WI38 (cell line): ENCODE measurements around the gene DRICH1.
"Not testable (repeated sequence)": the region's sequence is repeated elsewhere in the genome, so short reads cannot be mapped to it uniquely, and the experiment has no call there.

Source experiments
- H3K4me3 ChIP-seq: 2 replicates; pipeline ENCODE4 v1.5.1; 2011; ENCODE audit warnings: low read depth, mild to moderate bottlenecking, control low read depth, low read length
- TF ChIP-seq, protein P1 (sequence below): IDR thresholded peaks from 2 replicates; pipeline ENCODE4 v1.5.1; 2012; ENCODE audit warnings: low read depth, mild to moderate bottlenecking, control low read depth, low read length

The DRICH1 gene

DNA sequence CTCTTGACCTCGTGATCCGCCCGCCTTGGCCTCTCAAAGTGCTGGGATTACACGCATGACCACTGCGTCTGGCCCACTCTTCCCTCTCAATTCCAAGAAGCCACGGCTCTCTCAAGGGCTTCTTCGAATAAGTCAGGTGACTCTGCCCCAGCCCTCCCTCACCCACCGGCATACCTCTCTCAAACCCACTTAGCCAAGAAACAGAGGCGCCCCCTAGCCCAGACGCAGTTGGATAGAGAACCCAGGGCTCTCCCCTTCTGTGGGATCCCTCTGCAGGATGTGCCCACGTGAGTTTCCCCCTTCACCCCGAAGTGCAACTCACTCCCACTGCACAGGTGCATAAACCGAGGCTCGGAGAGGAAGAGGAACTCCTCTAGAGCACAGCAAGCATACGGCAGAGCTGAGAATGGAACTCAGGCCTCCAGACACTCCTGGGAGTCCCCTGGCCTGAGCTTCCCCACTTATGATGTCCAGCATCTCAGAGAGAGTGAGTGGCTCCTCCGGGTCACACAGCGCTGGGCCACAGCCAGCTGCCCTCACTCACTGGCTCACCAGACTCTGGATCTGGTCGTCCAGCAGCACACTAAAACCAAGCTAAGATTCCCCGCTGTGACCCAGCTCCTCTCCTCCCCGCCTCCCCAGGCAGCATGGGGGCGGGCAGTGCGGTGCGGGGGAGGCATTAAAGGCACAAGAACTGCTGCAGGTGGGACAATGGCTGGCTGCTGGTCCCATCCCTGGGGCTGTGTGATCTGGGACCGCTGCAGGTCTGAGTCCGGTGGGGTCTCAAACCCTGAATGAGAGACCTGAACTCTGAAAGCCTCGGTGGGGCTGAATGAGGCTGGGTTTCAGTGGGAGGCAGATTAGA is 41.9 kb upstream of the DRICH1 start:
- no peak overlapping the region for H3K4me3 ChIP-seq
- TF ChIP-seq, protein P1, sequence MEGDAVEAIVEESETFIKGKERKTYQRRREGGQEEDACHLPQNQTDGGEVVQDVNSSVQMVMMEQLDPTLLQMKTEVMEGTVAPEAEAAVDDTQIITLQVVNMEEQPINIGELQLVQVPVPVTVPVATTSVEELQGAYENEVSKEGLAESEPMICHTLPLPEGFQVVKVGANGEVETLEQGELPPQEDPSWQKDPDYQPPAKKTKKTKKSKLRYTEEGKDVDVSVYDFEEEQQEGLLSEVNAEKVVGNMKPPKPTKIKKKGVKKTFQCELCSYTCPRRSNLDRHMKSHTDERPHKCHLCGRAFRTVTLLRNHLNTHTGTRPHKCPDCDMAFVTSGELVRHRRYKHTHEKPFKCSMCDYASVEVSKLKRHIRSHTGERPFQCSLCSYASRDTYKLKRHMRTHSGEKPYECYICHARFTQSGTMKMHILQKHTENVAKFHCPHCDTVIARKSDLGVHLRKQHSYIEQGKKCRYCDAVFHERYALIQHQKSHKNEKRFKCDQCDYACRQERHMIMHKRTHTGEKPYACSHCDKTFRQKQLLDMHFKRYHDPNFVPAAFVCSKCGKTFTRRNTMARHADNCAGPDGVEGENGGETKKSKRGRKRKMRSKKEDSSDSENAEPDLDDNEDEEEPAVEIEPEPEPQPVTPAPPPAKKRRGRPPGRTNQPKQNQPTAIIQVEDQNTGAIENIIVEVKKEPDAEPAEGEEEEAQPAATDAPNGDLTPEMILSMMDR: no peak

DNA sequence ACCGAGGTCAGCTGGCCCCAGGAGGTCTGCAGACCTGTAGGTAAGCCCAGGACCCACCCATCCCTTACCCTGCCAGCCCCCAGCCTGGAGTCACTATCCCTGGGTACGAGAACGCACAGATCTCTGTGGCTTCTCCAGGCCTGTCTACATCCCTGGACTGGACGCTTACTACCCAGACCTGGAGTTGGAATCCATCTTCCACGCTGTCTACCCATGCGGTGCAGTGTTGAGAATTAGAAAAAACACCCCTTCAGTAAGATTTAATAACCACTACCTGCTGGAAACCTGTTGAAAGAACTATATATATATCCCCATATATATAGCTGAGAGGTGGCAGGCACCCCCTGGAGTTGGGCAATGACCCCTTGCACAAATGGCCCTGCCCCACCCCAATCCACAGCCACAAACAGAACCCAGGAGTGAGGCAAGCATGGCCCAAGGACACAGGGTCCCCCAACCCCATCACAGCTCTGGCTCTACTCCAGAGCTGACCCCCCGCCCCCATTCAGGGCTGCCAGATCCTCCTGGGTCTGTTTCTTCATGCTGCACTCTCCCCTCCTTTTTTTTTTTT is 41.0 kb upstream of the DRICH1 start:
- TF ChIP-seq, protein P1: no peak
- H3K4me3 ChIP-seq: no peak overlapping the region

DNA sequence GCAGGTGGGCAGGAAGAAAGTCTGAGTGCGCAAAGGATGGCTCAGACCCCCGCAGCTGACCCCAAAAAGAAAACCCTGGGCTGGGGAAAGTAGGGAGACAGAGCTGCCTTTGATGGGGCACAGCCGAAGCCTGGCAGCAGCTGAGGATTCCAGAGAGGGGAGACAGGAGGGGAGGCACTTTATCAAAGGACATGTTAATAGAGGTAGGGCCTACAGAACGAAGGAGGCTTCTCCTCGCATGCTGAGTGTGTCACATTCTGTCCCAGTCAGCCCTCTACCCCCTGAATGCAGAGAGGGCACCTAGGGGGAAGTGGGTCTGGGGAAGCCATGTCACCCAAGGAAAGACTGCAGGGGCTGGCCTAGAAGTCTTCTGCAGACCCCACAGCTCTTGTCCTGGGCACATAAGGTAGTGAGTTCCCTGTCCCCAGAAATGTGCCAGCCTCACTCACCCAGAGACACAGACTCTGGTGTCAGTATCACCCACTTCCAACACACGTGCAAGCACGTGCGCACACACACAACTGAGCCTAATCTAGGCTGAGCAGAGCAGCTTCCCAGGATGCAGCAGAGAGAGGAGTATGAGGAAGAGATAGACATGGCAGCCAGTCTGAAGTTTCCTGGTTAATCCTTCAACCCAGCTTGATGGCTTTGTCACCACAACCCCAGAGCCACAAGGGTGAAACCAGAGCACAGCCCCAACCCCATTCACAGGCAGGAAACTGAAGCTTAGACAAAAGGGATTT is 40.4 kb upstream of the DRICH1 start:
- H3K4me3 ChIP-seq: not testable (repeated sequence)

DNA sequence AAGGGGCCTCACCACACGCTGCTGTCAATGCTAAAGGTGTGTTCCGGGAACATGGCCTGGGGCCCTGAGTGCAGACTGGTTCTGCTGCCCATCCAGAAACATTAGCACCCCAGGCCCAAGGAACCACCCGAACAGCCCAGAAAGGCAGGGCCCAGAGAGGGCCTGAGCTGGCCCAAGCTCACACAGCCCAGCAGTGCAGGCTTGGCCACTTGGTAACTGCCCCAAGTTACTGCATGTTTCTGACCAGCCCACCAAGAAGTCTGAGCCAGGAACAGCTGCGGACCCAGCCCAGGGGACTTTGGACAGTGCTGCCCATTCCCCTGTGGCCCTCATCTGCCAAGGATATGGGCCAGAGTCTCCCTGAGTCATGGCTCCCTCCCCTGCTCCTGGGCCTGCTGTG is 39.3 kb upstream of the DRICH1 start:
- not testable (repeated sequence) for H3K4me3 ChIP-seq

DNA sequence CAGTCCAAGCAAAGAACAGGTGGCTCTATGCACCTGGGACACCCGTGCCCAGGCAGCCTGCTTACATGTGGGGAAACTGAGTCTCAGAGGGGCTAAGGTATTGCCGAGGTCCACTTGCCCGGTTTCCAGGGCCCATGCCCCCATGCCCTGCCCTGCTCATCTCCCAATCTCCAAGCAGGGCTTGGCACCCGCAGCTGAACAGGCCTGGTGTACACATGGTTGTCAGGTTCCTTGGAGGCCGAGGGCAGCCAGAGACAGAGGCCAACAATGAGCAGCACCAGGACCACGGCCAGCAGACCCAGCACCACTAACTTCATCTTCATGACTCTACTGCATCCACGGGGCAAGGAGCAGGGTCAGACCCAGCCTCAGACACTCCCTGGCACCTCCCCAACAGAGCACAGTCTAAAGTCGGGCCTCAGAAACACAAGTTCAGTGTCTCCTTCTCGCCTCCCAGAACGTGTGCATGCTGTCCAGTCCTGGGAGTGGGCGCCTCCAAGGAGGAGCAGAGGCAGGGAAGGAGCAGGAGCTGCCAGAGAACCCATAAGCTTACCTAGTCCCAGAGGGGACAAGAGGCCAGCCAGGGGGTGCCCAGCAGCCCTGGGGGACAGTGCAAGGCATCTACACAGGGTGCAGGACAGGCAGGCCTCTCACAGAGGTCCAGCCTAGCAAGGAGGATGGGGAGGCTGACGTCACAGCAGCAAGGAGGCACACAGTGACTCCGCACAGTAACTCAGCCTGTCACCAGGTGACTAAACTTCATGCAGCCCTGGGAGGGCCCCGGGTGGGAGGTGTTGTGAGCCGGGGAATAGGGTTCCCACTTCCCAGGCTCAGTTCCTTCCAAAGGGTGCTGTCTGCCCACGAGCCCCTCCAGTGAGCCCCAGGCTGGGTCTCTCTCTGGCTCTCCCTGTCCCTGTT is 38.5 kb upstream of the DRICH1 start:
- TF ChIP-seq, protein P1: no peak
- H3K4me3 ChIP-seq: no peak overlapping the region

DNA sequence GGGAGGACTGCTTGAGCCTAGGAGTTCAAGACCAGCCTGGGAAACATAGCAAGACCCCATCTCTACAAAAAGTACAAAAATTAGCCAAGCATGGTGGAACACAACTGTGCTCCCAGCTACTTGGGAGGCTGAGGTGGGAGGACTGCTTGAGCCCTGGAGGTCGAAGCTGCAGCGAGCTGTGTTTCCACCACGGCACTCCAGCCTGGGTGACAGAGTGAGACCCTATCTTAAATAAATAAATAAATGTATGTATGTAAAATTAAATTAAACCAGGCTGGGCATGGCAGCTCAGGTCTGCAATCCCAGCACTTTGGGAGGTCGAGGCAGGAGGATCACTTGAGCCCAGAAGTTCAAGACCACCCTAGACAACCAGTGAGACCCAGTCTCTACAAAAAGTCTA is 28.3 kb upstream of the DRICH1 start:
- H3K4me3 ChIP-seq: not testable (repeated sequence)

DNA sequence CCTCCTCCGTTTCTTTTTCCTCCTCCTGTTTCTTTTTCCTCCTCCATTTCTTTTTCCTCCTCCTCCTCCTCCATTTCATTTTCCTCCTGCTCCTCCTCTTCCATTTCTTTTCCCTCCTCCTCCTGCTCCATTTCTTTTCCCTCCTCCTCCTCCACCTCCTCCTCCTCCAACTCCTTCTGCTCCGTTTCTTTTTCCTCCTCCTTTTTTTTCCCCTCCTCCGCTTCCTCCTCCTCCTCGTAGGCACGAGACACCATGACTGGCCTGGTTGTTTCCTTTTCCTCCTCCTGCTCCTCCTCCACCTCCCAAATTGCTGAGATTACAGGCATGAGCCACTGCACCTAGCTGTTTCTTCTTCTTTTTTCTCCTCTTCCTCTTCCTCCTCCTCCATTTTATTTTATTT is 25.6 kb upstream of the DRICH1 start:
- TF ChIP-seq, protein P1: no peak

DNA sequence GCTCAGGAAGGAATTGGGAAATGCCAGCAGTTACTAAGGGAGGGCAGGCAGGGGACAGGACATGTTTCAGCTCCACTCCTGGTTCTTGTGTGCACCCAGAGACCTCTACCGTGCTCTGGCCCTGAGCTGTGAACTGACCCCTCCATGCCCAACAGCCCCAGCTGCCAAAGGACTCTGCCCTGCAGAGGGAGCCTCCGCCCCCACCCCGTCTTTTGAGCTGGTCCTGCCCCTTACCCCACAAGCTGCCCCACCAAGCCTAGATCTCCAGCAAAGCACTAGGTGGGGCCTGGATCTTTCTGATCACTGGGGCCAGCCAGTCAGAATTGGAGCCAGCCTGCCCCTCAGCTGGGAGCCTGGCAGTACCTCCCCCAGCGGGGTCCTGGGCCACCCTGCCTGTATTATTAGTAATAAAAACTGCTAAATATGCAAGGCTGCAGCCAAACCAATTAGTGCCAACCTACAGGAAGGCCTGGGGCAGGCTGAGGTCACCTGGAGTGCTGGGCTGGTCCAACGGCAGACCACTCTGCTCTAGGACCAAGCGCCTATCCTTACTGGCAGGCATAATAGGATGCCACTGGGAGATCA is 23.9 kb upstream of the DRICH1 start:
- H3K4me3 ChIP-seq: no peak overlapping the region
- TF ChIP-seq, protein P1: no peak

More for the DNA sequence above, 25.6 kb upstream of the DRICH1 start:
- no peak overlapping the region for H3K4me3 ChIP-seq
